WERI-Rb-1 (cell line): Measurements from ENCODE around the gene SLC25A11.

ENCODE experiments used
- DNase-seq: peaks from one replicate; pipeline ENCODE4 v3.0.0-alpha.2; 2020
- H3K27ac ChIP-seq: fragments of 250-450 bp; sonication (Bioruptor Pico); 2 replicates; pipeline ENCODE4 v1.5.1; 2020; ENCODE audit warnings: mild to moderate bottlenecking, moderate library complexity
- H3K27me3 ChIP-seq: fragments of 250-450 bp; sonication (Bioruptor Pico); 2 replicates; pipeline ENCODE4 v1.5.1; 2021; ENCODE audit warnings: mild to moderate bottlenecking, low read depth, moderate library complexity; ENCODE audit not compliant: insufficient read depth, severe bottlenecking
- H3K36me3 ChIP-seq: fragments of 250-450 bp; sonication (Bioruptor Pico); 2 replicates; pipeline ENCODE4 v1.5.1; 2020; ENCODE audit warnings: mild to moderate bottlenecking, moderate library complexity
- H3K4me3 ChIP-seq: 2 replicates; pipeline ENCODE4 v1.5.1; 2011; ENCODE audit warnings: low read depth, mild to moderate bottlenecking, control low read depth, low read length
- H3K9me3 ChIP-seq: fragments of 250-450 bp; sonication (Bioruptor Pico); 2 replicates; pipeline ENCODE4 v1.5.1; 2021; ENCODE audit warnings: mild to moderate bottlenecking, moderate library complexity; ENCODE audit not compliant: severe bottlenecking
- CTCF ChIP-seq: IDR thresholded peaks from 2 replicates; pipeline ENCODE4 v1.5.1; 2011; ENCODE audit warnings: low read depth, mild to moderate bottlenecking, control low read depth, inconsistent platforms, low read length

Gene SLC25A11

DNA sequence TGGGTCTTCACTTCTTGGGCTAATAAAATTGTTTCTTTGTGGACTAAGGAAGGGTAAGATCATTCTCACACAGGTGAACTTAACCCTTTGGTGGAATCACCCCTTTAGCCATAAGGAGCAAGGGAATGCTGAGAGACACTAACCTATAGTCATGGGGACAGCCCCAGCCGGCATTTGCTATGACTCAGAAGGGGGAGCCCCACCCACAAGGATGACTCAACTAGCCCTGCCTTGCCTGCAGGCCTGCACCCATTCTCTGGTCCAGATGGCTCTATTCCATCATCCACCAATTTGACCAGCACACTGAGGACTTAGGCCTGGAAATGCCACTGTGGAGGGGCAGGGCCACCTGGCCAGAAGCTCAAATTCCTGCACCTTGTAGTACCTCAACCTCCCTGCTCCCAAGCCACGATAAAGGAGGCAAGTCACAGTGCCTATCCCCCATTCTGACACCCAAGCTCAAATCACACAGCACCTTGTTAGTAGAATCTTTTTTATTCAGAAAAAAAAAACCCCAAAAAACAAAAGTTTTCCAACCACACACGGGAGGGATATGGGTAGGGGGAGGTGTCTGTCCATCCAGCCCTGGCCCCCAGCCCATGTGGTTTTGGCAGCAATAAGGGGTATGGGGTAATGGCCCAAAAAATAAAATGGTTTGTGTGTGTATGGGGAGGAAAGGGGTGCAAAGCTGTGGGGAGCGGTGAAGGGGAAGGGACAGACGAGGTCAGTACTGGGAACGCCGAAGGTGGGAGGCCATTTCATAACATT is 5.5 kb upstream of the SLC25A11 start:
- no peak overlapping the region for H3K4me3 ChIP-seq
- H3K27me3 ChIP-seq = no peaks in the 10 kb centered on the region
- no peak overlapping the region for H3K27ac ChIP-seq
- TF ChIP-seq CTCF = no peak
- DNase-seq = peak; percentile 50
- no peaks in the 10 kb centered on the region for H3K9me3 ChIP-seq
- peaks cover 65% of the 10 kb centered on the region for H3K36me3 ChIP-seq

GRCh38 chr17:4944554-4945175 is 4.8 kb upstream of the SLC25A11 start:
- Histone ChIP-seq H3K36me3 (peaks cover 65% of the 10 kb centered on the region), H3K4me3 (no peak overlapping the region), H3K9me3 (no peaks in the 10 kb centered on the region), H3K27ac (no peak overlapping the region), H3K27me3 (no peaks in the 10 kb centered on the region)
- no peak for DNase-seq
- no peak for TF ChIP-seq CTCF

DNA sequence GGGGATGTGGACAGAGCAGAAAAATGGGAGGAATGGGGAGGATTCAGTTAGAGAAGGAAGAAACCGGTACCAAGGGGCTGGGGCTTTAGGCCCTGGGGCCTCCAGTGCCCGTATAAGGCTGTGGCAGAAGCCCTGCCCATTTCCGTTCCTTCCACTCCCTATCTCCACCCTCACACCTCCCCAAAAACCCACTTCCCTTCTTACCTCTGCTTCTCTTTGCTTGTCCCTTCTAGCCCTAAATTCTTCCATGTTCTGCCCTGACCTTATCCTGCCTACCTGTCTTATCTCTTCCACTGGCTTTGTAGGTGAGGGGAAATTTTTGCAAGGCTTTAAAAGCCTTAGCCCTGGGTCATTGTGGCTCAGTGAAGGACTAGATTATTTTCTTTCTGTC is 4.3 kb upstream of the SLC25A11 start:
- H3K9me3 ChIP-seq = no peaks in the 10 kb centered on the region
- H3K4me3 ChIP-seq = no peak overlapping the region
- peaks cover 65% of the 10 kb centered on the region for H3K36me3 ChIP-seq
- no peak for DNase-seq
- TF ChIP-seq CTCF = no peak
- H3K27ac ChIP-seq = no peak overlapping the region
- H3K27me3 ChIP-seq = no peaks in the 10 kb centered on the region

DNA sequence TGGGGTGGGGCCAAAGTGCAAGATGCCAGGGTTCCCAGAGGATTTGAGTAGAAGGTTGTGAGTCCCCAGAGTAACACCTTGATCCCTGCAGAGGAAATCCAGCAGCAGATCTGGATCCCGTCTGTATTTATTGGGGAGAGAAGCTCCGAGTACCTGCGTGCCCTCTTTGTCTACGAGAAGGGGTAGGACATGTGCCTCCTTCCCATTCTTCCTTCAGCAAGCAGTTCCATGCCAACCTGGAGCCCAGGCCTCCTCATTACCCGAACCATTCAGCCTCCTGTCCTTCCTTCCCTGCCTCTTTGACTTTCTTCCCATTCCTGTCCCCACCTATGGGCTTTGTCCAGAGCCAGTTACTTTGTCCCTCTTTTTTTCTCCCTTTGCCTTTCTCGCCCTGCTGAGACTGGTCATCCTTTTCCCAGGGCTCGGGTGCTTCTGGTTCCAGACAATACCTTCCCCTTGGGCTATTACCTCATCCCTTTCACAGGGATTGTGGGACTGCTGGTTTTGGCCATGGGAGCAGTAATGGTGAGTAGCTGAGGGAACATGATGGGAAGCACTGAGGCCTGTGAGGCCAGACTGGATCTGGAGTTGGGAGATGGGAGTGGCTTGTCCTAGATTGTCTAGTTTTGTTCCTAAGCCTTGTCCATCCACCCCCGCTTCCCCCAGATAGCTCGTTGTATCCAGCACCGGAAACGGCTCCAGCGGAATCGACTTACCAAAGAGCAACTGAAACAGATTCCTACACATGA is 3.1 kb upstream of the SLC25A11 start:
- no peak overlapping the region for H3K27ac ChIP-seq
- TF ChIP-seq CTCF = no peak
- no peaks in the 10 kb centered on the region for H3K27me3 ChIP-seq
- peaks cover 70% of the 10 kb centered on the region for H3K36me3 ChIP-seq
- no peaks in the 10 kb centered on the region for H3K9me3 ChIP-seq
- no peak overlapping the region for H3K4me3 ChIP-seq
- DNase-seq = no peak

DNA sequence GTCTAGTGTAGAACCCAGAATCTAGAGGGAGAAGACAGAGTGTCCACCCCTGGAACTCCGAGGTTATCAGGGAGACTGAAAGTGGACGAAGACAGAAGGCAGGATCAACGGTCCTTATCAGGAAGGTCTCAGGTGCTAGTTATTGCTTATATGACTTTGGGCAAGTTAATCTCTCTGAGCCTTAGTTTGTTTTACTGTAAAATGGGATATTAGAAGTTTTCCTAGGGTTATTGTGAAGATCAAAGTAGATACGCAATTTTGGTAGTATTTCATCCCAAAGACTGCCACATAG is 1.4 kb upstream of the SLC25A11 start:
- peak overlapping the region; percentile 95 for H3K4me3 ChIP-seq
- peak overlapping the region; percentile 97 for H3K27ac ChIP-seq
- no peak for DNase-seq

More for the DNA sequence above, 1.4 kb upstream of the SLC25A11 start:
- no peaks in the 10 kb centered on the region for H3K27me3 ChIP-seq
- no peaks in the 10 kb centered on the region for H3K9me3 ChIP-seq
- peaks cover 65% of the 10 kb centered on the region for H3K36me3 ChIP-seq
- TF ChIP-seq CTCF = no peak
